NT2/D1 (cell line): ENCODE results near the gene PCNT.

ENCODE experiments used
- SUZ12 ChIP-seq: IDR thresholded peaks from 2 replicates; pipeline ENCODE4 v1.6.1; 2011; ENCODE audit not compliant: insufficient read length, insufficient read depth; ENCODE audit errors: extremely low read depth
- YY1 ChIP-seq: IDR thresholded peaks from 2 replicates; pipeline ENCODE4 v1.6.1; 2011; ENCODE audit not compliant: insufficient read length, insufficient read depth
- ZNF274 ChIP-seq: IDR thresholded peaks from 2 replicates; pipeline ENCODE4 v1.6.1; 2011; ENCODE audit warnings: mild to moderate bottlenecking, low read depth, low read length

DNA sequence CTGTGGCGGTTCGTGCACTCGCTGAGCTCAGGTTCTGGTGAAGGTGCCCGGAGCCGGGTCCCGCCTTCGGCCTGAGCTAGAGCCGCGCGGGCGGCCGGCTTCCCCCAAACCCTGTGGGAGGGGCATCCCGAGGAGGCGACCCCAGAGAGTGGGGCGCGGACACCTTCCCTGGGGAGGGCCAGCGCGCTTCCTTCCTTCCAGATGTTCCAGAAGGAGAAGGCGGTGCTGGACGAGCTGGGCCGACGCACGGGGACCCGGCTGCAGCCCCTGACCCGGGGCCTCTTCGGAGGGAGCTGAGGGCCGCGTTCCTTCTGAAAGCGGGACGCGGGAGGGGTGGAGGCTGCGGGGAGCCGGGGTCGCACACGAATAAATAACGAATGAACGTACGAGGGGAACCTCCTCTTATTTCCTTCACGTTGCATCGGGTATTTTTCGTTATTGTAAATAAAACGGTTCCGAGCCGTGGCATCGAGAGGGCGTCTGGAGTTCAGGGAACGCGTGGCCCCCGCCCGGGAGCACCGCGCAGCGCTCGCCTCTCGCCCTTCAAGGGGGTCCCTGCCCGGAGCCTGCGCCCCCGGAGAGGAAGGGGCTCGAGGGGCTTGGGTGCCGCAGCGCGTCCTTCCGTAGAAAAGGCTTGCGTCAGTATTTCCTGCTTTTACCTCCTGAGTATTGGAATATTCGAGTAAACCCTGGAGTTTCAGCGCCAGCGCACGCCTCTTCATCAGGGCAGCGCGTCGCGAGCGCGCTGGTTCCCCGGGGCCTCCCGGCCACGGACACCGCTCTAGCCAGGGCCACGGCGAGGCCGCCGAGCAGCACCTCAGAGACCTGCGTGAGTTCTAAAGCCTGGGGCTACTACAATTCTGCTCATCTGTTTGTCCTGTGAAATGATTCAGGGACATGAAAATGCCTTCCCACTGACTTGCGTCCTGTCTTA, 26.4 kb upstream of the PCNT start:
- TF ChIP-seq ZNF274 (no peak), SUZ12 (no peak), YY1 (no peak)
